Memory B cell (primary cell): ENCODE results near the gene ARHGAP5.

Experiments used
- ATAC-seq: fragments of 150-1000 bp; cut with Tn5 transposase; 2 replicates; pipeline ENCODE4 v1.10.0; 2021; ENCODE audit warnings: low read depth, mild to moderate bottlenecking, moderate library complexity
- DNase-seq, 2 donors: peaks; one replicate each; pipeline ENCODE4 v3.0.0; 2022; ENCODE audit warnings: low spot score in 2 of 2
- H3K27ac Mint-ChIP-seq: one replicate; pipeline ENCODE4 v1.8.0; 2022; ENCODE audit warnings: mild to moderate bottlenecking, moderate library complexity, mixed read lengths
- H3K27me3 Mint-ChIP-seq: one replicate; pipeline ENCODE4 v1.8.0; 2022; ENCODE audit warnings: mixed read lengths
- H3K36me3 Mint-ChIP-seq: one replicate; pipeline ENCODE4 v1.8.0; 2022; ENCODE audit warnings: mild to moderate bottlenecking, mixed read lengths
- H3K4me1 Mint-ChIP-seq: one replicate; pipeline ENCODE4 v1.8.0; 2022; ENCODE audit warnings: mixed read lengths
- H3K4me3 Mint-ChIP-seq: one replicate; pipeline ENCODE4 v1.8.0; 2022; ENCODE audit warnings: mild to moderate bottlenecking, moderate library complexity, mixed read lengths
- H3K9me3 Mint-ChIP-seq: one replicate; pipeline ENCODE4 v1.8.0; 2022; ENCODE audit warnings: mixed read lengths

ARHGAP5 gene

DNA sequence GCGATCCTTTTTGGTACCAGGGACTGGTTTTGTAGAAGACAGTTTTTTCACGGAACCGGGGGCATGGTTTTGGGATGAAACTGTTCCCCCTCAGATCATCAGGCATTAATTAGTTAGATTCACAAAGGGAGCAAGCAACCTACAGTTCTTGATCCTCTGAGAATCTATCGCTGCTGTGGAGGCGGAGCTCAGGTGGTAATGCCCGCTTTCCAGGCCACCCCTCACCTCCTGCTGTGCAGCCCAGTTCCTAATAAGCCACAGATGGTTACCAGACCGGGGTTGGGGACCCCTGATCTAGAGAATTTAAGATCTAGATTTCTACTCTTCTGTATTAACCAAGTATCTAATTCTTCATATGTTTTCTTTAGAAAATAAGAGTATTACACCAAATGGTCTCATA lies 4.8 kb downstream of the ARHGAP5 start:
- Mint-ChIP-seq H3K9me3 (no peaks in the 10 kb centered on the region), H3K27ac (no peak overlapping the region), H3K4me3 (no peak overlapping the region), H3K27me3 (no peaks in the 10 kb centered on the region), H3K4me1 (peaks cover 34% of the 10 kb centered on the region), H3K36me3 (peaks cover 2% of the 10 kb centered on the region)
- DNase-seq: no peak
- ATAC-seq: no peak

- H3K4me1 Mint-ChIP-seq: peaks cover 29% of the 10 kb centered on the region
- no peaks in the 10 kb centered on the region for H3K27me3 Mint-ChIP-seq
These were observed 6.2 kb downstream of the ARHGAP5 start for GRCh38 chr14:32083315-32083624.

GRCh38 chr14:32083789-32084188 lies 6.7 kb downstream of the ARHGAP5 start:
- Mint-ChIP-seq H3K9me3 (no peaks in the 10 kb centered on the region), H3K27me3 (no peaks in the 10 kb centered on the region), H3K4me1 (peaks cover 25% of the 10 kb centered on the region), H3K27ac (peak overlapping the region; percentile 40), H3K36me3 (peaks cover 2% of the 10 kb centered on the region), H3K4me3 (no peak overlapping the region)
- ATAC-seq: no peak
- DNase-seq: no peak

More at GRCh38 chr14:32083315-32083624, 6.2 kb downstream of the ARHGAP5 start:
- ATAC-seq (no peak), DNase-seq (no peak)
- Mint-ChIP-seq H3K9me3 (no peaks in the 10 kb centered on the region), H3K27ac (no peak overlapping the region), H3K4me3 (no peak overlapping the region), H3K36me3 (peaks cover 2% of the 10 kb centered on the region)

- H3K27ac Mint-ChIP-seq: no peak overlapping the region
- no peaks in the 10 kb centered on the region for H3K27me3 Mint-ChIP-seq
- no peaks in the 10 kb centered on the region for H3K9me3 Mint-ChIP-seq
- DNase-seq (no peak), ATAC-seq (no peak)
- H3K4me1 Mint-ChIP-seq: peaks cover 25% of the 10 kb centered on the region
- no peak overlapping the region for H3K4me3 Mint-ChIP-seq
- H3K36me3 Mint-ChIP-seq: peaks cover 2% of the 10 kb centered on the region
These were observed 8.2 kb downstream of the ARHGAP5 start for GRCh38 chr14:32085182-32085844.

DNA sequence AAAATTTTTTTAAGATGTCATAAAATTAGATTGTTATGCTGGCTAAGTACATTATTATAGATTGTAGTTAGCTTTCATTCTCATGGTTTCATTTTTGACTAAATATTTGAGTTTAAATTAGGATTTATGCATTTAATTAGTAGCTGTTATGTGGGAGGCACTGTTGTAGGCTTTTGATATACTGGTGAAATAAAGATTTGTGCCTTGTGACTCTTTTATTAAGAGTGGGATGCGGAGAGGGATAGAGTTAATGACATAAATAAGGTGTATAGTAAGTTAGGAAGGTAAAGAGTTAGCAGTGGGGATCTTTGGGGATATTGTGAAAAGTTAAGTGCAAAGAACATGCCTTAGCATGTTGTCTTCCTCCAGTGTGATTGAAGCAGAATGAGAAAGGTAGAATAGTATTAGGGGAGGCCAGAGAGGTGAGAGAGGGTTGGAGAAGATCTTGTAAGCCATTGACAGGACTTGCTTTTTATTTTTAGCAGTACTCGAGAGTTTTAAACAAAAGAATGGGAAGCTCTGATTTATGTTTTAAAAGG lies 8.8 kb downstream of the ARHGAP5 start:
- H3K9me3 Mint-ChIP-seq: no peaks in the 10 kb centered on the region
- peaks cover 25% of the 10 kb centered on the region for H3K4me1 Mint-ChIP-seq
- H3K4me3 Mint-ChIP-seq: no peak overlapping the region
- ATAC-seq: no peak
- no peak overlapping the region for H3K27ac Mint-ChIP-seq
- peaks cover 9% of the 10 kb centered on the region for H3K36me3 Mint-ChIP-seq
- no peak for DNase-seq
- no peaks in the 10 kb centered on the region for H3K27me3 Mint-ChIP-seq

DNA sequence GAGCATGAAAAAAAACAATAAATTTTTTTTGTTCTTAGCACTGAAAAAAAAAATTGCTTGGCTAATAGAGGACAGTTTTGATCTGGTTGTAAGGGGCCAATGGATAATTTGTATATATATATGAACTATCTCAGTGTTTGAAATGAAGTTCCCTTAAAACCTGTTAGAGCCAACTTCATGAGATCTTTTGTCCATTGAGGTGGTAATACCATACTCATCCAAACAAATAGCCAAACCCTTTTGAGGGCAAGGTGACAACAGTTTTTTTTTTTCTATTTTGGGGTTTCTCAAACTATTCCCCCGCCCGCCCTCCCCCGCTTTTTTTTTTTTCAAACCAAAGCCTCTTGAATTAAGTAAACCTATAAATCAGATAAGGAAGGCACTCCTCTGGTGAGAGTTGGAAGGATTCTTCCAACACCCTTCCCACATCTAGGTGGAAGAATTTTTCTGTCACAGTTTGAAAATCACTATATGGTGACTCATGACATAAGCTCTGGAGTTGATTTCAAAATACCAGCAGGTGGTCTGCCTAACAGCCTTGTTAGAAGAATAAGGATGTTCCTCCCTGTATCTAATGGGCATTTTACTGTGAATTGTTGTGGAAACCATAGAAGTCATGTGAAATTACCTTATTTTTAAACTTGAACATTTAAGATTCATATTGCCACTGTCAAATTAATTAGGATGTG lies 10.2 kb downstream of the ARHGAP5 start:
- ATAC-seq: no peak
- Mint-ChIP-seq H3K4me3 (no peak overlapping the region), H3K4me1 (peaks cover 22% of the 10 kb centered on the region), H3K9me3 (no peaks in the 10 kb centered on the region), H3K36me3 (peaks cover 16% of the 10 kb centered on the region), H3K27me3 (no peaks in the 10 kb centered on the region), H3K27ac (no peak overlapping the region)
- DNase-seq: no peak

GRCh38 chr14:32087907-32088306 lies 10.8 kb downstream of the ARHGAP5 start:
- Mint-ChIP-seq H3K4me3 (no peak overlapping the region), H3K27ac (no peak overlapping the region), H3K4me1 (peaks cover 20% of the 10 kb centered on the region), H3K36me3 (peaks cover 16% of the 10 kb centered on the region), H3K27me3 (no peaks in the 10 kb centered on the region), H3K9me3 (no peaks in the 10 kb centered on the region)
- DNase-seq (no peak), ATAC-seq (no peak)

DNA sequence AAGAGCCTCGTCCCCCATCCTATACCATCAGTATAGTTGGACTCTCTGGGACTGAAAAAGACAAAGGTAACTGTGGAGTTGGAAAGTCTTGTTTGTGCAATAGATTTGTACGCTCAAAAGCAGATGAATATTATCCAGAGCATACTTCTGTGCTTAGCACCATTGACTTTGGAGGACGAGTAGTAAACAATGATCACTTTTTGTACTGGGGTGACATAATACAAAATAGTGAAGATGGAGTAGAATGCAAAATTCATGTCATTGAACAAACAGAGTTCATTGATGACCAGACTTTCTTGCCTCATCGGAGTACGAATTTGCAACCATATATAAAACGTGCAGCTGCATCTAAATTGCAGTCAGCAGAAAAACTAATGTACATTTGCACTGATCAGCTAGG lies 13.6 kb downstream of the ARHGAP5 start:
- no peak overlapping the region for H3K27ac Mint-ChIP-seq
- ATAC-seq (no peak), DNase-seq (no peak)
- H3K4me3 Mint-ChIP-seq: no peak overlapping the region
- H3K9me3 Mint-ChIP-seq: no peaks in the 10 kb centered on the region
- H3K36me3 Mint-ChIP-seq: peaks cover 23% of the 10 kb centered on the region
- no peaks in the 10 kb centered on the region for H3K27me3 Mint-ChIP-seq
- H3K4me1 Mint-ChIP-seq: peaks cover 9% of the 10 kb centered on the region

- Mint-ChIP-seq H3K27ac (no peak overlapping the region), H3K27me3 (no peaks in the 10 kb centered on the region), H3K9me3 (no peaks in the 10 kb centered on the region), H3K4me1 (peaks cover 20% of the 10 kb centered on the region), H3K36me3 (peaks cover 8% of the 10 kb centered on the region), H3K4me3 (no peak overlapping the region)
- DNase-seq (no peak), ATAC-seq (no peak)
These were observed 22.4 kb downstream of the ARHGAP5 start for GRCh38 chr14:32099473-32099872.

GRCh38 chr14:32100175-32100574 lies 23.1 kb downstream of the ARHGAP5 start:
- ATAC-seq: no peak
- Mint-ChIP-seq H3K9me3 (no peaks in the 10 kb centered on the region), H3K4me3 (no peak overlapping the region), H3K27ac (peak overlapping the region; percentile 55), H3K4me1 (peaks cover 20% of the 10 kb centered on the region), H3K36me3 (peaks cover 8% of the 10 kb centered on the region), H3K27me3 (no peaks in the 10 kb centered on the region)
- DNase-seq: no peak

- H3K36me3 Mint-ChIP-seq: peaks cover 5% of the 10 kb centered on the region
- peaks cover 20% of the 10 kb centered on the region for H3K4me1 Mint-ChIP-seq
- peak overlapping the region; percentile 1 for H3K4me3 Mint-ChIP-seq
These were observed 25.2 kb downstream of the ARHGAP5 start for GRCh38 chr14:32102152-32102787.

DNA sequence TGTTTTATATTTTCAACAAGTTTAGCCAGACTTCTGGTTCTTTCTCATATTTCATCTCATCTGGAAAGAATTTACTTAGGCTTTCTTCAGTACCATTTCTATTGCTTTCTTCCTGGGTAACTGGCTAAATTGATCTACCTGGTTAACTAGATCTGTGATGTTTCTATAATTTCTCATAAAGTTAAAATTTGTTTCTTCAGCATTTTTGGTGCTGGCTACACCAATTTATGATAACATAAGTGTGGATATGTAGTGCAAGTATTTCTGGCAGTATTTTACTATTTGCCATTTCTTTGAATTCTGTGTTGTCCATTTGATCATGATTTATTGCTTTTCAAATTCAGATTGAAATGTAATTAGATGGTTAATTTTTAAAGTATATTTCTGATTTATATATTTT lies 25.9 kb downstream of the ARHGAP5 start:
- ATAC-seq (no peak), DNase-seq (no peak)
- H3K27ac Mint-ChIP-seq: peak overlapping the region; percentile 66
- peaks cover 4% of the 10 kb centered on the region for H3K36me3 Mint-ChIP-seq
- H3K4me1 Mint-ChIP-seq: peaks cover 20% of the 10 kb centered on the region
- H3K27me3 Mint-ChIP-seq: no peaks in the 10 kb centered on the region
- H3K9me3 Mint-ChIP-seq: no peaks in the 10 kb centered on the region
- no peak overlapping the region for H3K4me3 Mint-ChIP-seq

More at GRCh38 chr14:32102152-32102787, 25.2 kb downstream of the ARHGAP5 start:
- Mint-ChIP-seq H3K9me3 (no peaks in the 10 kb centered on the region), H3K27me3 (no peaks in the 10 kb centered on the region), H3K27ac (peak overlapping the region; percentile 66)
- ATAC-seq: peak; percentile 43
- no peak for DNase-seq

DNA sequence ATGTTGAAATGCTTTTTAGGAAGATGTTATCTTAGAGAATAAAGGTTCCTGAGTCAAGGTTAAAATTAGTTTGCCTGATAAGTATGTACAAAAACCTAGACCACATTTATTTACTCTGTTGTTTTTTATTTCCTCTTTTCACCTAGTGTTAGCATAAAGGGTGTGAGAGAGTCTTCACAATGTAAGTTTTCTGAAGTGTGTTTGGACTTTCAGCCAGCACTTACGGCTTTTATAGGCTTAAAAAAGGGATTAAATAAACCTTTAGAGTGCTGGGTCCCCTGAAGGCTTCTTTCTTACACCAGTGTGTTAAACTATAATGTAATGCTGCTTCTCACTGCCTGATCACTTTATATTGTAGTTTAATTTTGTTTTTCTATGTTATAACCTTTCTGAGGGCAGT lies 27.2 kb downstream of the ARHGAP5 start:
- DNase-seq: no peak
- Mint-ChIP-seq H3K9me3 (no peaks in the 10 kb centered on the region), H3K4me1 (peaks cover 14% of the 10 kb centered on the region), H3K27ac (peak overlapping the region; percentile 30), H3K27me3 (no peaks in the 10 kb centered on the region), H3K4me3 (no peak overlapping the region), H3K36me3 (no peaks in the 10 kb centered on the region)
- ATAC-seq: no peak

DNA sequence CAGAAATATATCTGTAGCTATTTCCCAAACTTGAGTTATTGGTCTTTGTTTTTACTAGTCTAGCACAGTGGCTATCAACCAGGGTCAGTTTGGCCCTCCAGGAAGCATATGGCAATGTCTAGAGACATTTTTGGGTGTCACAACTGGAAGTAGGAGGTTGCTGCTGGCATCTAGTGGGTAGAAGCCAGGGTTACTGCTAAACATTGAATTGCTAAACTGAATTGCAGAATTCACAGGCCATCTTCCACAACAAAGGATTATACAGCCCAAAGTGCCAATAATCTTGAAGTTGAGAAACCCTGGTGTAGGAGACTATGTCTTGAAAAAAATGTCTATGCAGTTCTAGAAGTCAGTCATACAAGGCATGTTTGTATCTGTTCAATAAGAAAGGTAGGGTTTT lies 27.7 kb downstream of the ARHGAP5 start:
- H3K4me3 Mint-ChIP-seq: no peak overlapping the region
- H3K9me3 Mint-ChIP-seq: no peaks in the 10 kb centered on the region
- ATAC-seq (no peak), DNase-seq (no peak)
- no peak overlapping the region for H3K27ac Mint-ChIP-seq
- H3K36me3 Mint-ChIP-seq: peaks cover 1% of the 10 kb centered on the region
- H3K27me3 Mint-ChIP-seq: no peaks in the 10 kb centered on the region
- H3K4me1 Mint-ChIP-seq: peaks cover 16% of the 10 kb centered on the region
